Jurkat, Clone E6-1 (cell line): ENCODE data around the gene CACHD1.
"Not testable (repeated sequence)": the region's sequence is repeated elsewhere in the genome, so short reads cannot be mapped to it uniquely, and the experiment has no call there.

ENCODE experiments used
- DNase-seq: peaks from one replicate; pipeline ENCODE4 v3.0.0-alpha.2; 2011; ENCODE audit warnings: low read depth, low spot score
- H3K4me3 ChIP-seq: 2 replicates; pipeline ENCODE4 v1.5.1; 2011; ENCODE audit warnings: mild to moderate bottlenecking, low read length, control low read depth, moderate library complexity

CACHD1 gene

GRCh38 chr1:64490213-64490818 lies 20.4 kb downstream of the CACHD1 start:
- H3K4me3 ChIP-seq, result no peak overlapping the region
- DNase-seq, result no peak

- no peak for DNase-seq
- no peak overlapping the region for H3K4me3 ChIP-seq
These were observed 22.5 kb downstream of the CACHD1 start for GRCh38 chr1:64492424-64492823.

DNA sequence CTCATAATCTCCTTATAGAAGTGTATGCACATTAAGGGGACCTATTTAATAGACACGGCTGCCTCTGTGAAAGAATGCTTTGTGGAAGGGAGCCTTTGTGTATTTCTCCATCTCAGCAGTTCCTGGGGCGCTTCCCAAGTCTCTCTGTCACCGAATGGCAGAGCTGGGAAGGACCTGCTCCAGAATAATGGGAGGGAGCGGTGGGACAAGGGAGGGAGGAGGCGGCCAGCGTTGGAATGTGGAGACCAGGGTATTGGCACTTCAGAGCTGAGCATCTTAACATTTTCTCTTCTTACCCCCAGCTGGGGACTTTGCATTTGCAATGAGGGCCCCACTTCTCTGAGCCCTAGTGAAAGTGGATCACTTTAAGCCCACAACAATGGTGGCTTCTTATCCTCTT lies 23.9 kb downstream of the CACHD1 start:
- no peak for DNase-seq
- no peak overlapping the region for H3K4me3 ChIP-seq

GRCh38 chr1:64494659-64495058 lies 24.7 kb downstream of the CACHD1 start:
- H3K4me3 ChIP-seq, result no peak overlapping the region
- no peak for DNase-seq

DNA sequence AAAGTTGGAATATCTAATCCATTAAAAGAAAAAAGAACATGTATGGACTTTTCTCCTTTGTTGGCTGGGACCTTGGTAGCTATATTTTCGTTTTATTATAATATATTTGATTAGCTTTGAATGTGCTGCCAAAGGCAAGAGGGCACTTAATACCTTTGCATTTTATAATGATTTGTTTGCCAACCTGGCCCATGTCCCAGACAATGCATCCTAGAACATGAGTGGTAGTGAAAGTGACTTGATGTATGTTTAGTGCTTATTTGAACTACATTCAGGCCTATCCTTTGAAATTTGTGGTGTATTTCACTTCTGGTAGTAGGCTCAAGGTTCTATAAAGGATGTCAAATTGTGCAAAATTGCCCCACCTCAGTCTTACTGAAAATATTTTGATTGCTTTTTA lies 25.9 kb downstream of the CACHD1 start:
- DNase-seq, result no peak
- no peak overlapping the region for H3K4me3 ChIP-seq

DNA sequence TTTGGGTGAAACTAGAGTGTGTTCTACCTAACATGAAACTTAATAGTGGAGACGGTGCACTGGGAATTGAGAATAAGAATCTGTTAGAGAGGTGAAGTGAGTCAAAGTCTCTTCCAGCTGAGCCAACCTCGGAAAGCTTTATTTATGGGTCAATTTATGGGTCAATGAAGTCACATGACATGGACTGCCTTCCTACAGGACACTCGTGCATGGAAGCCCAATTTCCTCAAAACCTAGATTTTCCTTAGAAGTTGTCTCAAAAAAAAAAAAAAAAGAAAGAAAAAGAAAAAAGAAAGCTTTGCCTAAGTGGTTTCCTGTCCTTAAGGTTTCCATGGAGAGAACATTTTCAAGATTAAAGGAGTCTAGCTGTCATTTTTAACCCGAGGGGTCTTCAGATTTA lies 26.7 kb downstream of the CACHD1 start:
- H3K4me3 ChIP-seq, result no peak overlapping the region
- no peak for DNase-seq

DNA sequence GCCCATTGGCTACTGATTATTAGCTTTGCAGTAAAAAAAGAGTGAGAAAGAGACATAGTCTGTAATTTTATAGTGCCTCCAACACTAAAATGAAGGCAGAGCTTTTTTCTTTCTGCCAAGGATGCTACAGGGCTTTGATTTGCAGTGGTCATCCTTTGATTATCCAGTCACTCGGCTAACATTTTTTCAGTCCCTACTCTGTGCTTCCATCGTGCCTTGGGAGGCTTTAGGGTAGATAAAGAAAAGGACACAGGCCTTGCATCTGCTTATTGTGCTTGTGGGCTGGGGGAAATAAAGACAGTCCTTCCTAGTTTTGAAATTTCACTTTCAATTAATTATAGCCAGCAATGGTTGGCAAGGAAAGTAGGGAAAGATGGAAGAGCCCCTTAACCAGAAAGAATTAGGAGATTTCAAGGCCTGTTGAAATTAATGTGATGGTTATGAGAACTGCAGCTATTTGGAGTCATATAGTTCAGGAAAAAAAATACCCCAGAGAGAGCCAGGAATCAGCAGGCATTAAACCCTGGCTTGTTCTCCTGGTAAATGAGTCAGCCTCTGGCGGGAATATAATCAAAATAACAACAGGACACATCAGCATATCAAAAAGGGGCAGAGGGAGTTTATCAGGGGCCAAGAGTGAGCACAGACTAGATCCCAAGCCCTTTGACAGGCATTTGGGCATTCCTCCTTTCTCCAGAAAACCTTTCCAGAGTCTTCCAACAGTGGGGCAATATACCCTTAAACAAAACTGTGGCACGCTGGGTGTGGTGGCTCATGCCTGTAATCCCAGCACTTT lies 27.4 kb downstream of the CACHD1 start:
- H3K4me3 ChIP-seq, result no peak overlapping the region
- no peak for DNase-seq

DNA sequence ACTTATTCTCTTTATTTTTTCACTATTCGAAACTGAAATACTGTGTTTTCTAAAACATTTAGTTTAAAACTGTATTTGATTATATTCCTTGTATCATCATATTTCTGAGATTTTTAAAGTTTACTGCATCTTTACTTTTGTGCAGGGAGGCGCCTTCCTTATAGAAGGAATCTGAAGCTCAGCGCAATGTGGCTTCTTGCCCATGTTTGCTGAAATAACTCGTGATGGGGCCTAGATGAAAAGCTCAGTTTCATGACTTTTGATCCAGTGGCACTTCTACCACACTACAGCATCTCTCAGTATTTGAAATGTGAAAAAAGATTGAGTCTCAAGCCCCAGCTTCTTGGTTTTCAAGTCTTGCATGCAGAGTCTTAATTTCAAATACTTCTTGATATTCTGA lies 28.4 kb downstream of the CACHD1 start:
- DNase-seq, result no peak
- H3K4me3 ChIP-seq, result no peak overlapping the region

DNA sequence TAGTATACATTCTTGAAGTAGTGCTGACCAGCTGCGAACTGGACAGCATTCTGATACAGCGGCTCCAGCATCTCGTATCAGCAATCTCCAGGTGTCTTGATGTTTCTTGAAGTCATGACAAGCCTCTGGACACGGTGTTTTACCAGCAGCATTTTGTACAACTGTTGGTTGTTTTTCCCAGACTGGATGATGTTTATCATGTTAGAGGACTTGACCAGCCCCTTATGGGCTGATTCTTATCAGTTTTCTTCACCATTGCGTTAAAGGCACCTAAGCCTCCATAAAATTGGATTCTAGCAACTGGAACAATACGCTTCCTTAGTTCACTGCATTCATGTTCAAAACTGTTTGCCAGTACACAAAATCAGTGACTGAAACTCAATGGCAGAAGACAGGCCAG lies 29.1 kb downstream of the CACHD1 start:
- H3K4me3 ChIP-seq, result no peak overlapping the region
- DNase-seq, result no peak

- DNase-seq, result peak; percentile 24
- H3K4me3 ChIP-seq, result no peak overlapping the region
These were observed 30.0 kb downstream of the CACHD1 start for GRCh38 chr1:64499966-64500365.

DNA sequence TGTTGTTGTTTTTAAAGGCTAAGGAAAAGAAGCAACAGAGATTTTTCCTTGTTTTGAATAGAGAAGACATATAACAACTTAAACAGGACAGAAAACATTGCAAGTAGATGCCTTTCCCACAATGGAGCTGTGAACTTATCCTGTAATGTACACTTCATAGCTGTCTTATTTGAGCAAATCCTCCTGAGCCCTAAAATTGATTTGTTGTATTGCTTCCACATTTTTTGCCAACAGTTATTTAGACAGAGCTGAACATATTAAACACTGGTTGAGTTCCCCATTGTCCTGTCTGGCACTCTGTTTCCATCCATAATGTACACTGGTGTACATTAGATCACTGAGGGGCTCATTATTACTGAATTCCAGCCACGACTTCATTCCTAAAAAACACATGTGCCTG lies 32.2 kb downstream of the CACHD1 start:
- DNase-seq, result no peak
- no peak overlapping the region for H3K4me3 ChIP-seq

- H3K4me3 ChIP-seq, result no peak overlapping the region
- no peak for DNase-seq
These were observed 33.0 kb downstream of the CACHD1 start for GRCh38 chr1:64502931-64503330.

DNA sequence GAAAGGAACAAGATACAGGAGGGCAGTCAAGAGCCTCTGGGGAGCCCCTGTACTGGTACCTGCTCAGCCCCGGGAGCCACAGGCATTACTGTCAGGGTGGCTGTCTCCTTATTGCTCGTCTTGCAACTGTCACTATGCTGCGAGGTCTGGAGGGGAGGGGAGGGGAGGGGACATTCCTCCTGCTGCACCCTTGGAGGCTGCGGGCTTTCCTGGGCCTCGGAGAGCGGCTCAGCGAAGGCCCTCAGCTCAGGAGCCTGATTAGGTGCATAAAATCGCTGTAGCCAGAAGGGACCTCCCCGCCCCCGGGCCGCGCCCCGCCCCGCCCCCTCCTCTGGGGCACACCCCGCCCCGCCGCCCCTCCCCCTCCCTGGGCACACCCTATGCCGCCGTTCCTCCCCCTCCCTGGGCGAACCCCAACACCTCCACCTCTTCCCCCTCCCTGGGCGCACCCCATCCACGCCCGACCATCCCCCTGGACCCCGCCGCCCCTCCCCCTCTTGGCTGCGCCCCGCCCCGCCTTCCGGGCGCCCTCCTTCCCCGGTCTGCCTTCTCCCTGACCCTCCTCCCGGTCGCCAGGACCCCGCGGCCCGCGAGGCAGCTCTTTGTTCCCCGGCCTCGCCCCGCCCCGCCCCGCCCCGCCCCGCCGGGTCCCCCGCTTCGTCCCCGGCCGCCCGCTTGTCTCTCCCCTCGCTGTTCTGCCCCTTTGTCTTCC lies 35.5 kb downstream of the CACHD1 start:
- H3K4me3 ChIP-seq, result peak overlapping the region; percentile 48
- no peak for DNase-seq

DNA sequence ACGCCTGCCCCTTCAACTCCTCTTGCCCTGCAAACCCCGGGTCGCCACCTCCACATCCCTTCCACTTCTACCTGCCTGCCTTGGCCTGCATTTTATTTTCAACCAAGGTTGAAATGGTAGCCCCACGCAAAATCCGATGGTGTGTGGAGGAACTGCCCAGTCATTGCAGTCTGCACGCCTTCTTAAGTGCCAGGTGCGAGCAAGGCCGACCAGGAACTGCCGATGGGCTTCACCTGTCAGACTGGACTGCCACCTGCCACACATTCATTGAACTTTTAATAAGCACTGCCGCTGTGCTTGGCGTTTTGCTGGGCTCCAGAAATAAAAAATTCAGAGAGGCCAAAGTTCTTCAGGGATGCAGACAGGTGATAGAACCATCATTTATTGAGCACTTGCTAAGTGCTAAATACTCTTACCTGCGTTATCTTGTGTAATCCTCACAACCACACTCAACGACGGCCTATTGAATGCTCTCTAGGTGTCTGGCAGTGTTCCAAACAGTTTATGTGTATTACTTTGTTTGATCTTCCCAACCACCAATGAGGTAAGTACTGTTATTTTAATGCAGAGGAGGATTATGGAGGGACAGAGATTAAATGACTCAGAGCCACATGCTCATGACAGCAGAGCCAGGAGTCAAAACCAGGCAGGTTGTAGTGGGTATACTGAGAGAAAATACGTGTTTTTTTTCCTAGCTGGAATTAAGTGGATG lies 36.2 kb downstream of the CACHD1 start:
- H3K4me3 ChIP-seq, result peak overlapping the region; percentile 35

GRCh38 chr1:64508629-64509028 lies 38.7 kb downstream of the CACHD1 start:
- no peak for DNase-seq
- no peak overlapping the region for H3K4me3 ChIP-seq

More for the DNA sequence above, 36.2 kb downstream of the CACHD1 start:
- DNase-seq, result peak; percentile 54

GRCh38 chr1:64511044-64511443 lies 41.1 kb downstream of the CACHD1 start:
- no peak overlapping the region for H3K4me3 ChIP-seq
- DNase-seq, result no peak

- not testable (repeated sequence) for DNase-seq
These were observed 42.3 kb downstream of the CACHD1 start for GRCh38 chr1:64512206-64512605.

GRCh38 chr1:64513545-64513944 lies 43.6 kb downstream of the CACHD1 start:
- no peak for DNase-seq
- no peak overlapping the region for H3K4me3 ChIP-seq

More at GRCh38 chr1:64512206-64512605, 42.3 kb downstream of the CACHD1 start:
- H3K4me3 ChIP-seq, result not testable (repeated sequence)

- H3K4me3 ChIP-seq, result no peak overlapping the region
- DNase-seq, result no peak
These were observed 44.4 kb downstream of the CACHD1 start for GRCh38 chr1:64514197-64514765.
